WTC11 (cell line): Measurements from ENCODE around the gene SLC22A15. TPM values are rescaled to one million over a fixed set of nuclear protein-coding genes. Genes with fewer than 3 reads are reported as not detected.

Source experiments
- ATAC-seq: fragments of 200-7000 bp; cut with Tn5 transposase; 2 replicates; pipeline ENCODE4 v1.10.0; 2021; ENCODE audit warnings: mild to moderate bottlenecking, moderate library complexity
- CTCF ChIA-PET: fragments of 300-600 bp; sonication (Branson Sonifier 250); formaldehyde crosslinking; loops from one replicate; lab custom pipeline; 2021; ENCODE audit warnings: antibody characterized with exemption; lab: Charles Lee
- POLR2A ChIA-PET: fragments of 350-600 bp; sonication (Branson Sonifier 250); formaldehyde crosslinking; loops from one replicate; lab custom pipeline; 2021; ENCODE audit warnings: antibody characterized with exemption; lab: Charles Lee
- DNase-seq: peaks from one replicate; pipeline ENCODE4 v3.0.0; 2021; ENCODE audit warnings: low spot score
- H3K27ac Mint-ChIP-seq: 2 replicates; pipeline ENCODE4 v1.8.0; 2021; ENCODE audit warnings: mixed read lengths
- H3K27me3 Mint-ChIP-seq: 2 replicates; pipeline ENCODE4 v1.8.0; 2021; ENCODE audit warnings: low read depth, mild to moderate bottlenecking, moderate library complexity, mixed read lengths
- H3K36me3 Mint-ChIP-seq: 2 replicates; pipeline ENCODE4 v1.8.0; 2021; ENCODE audit warnings: mixed read lengths
- H3K4me1 Mint-ChIP-seq: 2 replicates; pipeline ENCODE4 v1.8.0; 2022; ENCODE audit warnings: mixed read lengths
- H3K4me3 Mint-ChIP-seq: 2 replicates; pipeline ENCODE4 v1.8.0; 2021; ENCODE audit warnings: mild to moderate bottlenecking, moderate library complexity, mixed read lengths
- H3K9me3 Mint-ChIP-seq: 2 replicates; pipeline ENCODE4 v1.8.0; 2021; ENCODE audit warnings: mixed read lengths
- ATF1 ChIP-seq: sonication (generic); formaldehyde crosslinking; IDR thresholded peaks from 2 replicates; pipeline ENCODE4 v1.8.1; 2023; ENCODE audit warnings: mild to moderate bottlenecking, moderate library complexity, missing genetic modification reagents
- ATF6 ChIP-seq: sonication (generic); formaldehyde crosslinking; IDR thresholded peaks from 2 replicates; pipeline ENCODE4 v1.8.1; 2023; ENCODE audit warnings: mild to moderate bottlenecking, missing genetic modification reagents
- ESRRA ChIP-seq: sonication (generic); formaldehyde crosslinking; IDR thresholded peaks from 2 replicates; pipeline ENCODE4 v1.8.1; 2022; ENCODE audit warnings: mild to moderate bottlenecking, missing genetic modification reagents, borderline replicate concordance
- FOXJ3 ChIP-seq: sonication (generic); formaldehyde crosslinking; IDR thresholded peaks from 2 replicates; pipeline ENCODE4 v1.9.0; 2021; ENCODE audit warnings: missing genetic modification reagents, mild to moderate bottlenecking, borderline replicate concordance
- FOXP4 ChIP-seq: sonication (generic); formaldehyde crosslinking; IDR thresholded peaks from 2 replicates; pipeline ENCODE4 v1.8.0; 2022; ENCODE audit warnings: mild to moderate bottlenecking, missing genetic modification reagents
- GTF2I ChIP-seq: fragments of 250-450 bp; sonication (Bioruptor Pico); conservative IDR thresholded peaks from 2 replicates; pipeline ENCODE4 v1.4.0; 2021; ENCODE audit warnings: mild to moderate bottlenecking
- IRF1 ChIP-seq: sonication (generic); formaldehyde crosslinking; IDR thresholded peaks from 2 replicates; pipeline ENCODE4 v1.8.0; 2023; ENCODE audit warnings: missing genetic modification reagents
- NR2C2 ChIP-seq: sonication (generic); formaldehyde crosslinking; IDR thresholded peaks from 2 replicates; pipeline ENCODE4 v1.8.0; 2022; ENCODE audit warnings: mild to moderate bottlenecking, missing genetic modification reagents
- OVOL2 ChIP-seq: fragments of 250-450 bp; sonication (Bioruptor Pico); IDR thresholded peaks from 2 replicates; pipeline ENCODE4 v1.9.0; 2021; ENCODE audit warnings: mild to moderate bottlenecking, borderline replicate concordance
- PRDM15 ChIP-seq: sonication (generic); formaldehyde crosslinking; IDR thresholded peaks from 2 replicates; pipeline ENCODE4 v1.8.0; 2022; ENCODE audit warnings: missing genetic modification reagents
- RORB ChIP-seq: fragments of 250-450 bp; sonication (Bioruptor Pico); IDR thresholded peaks from 2 replicates; pipeline ENCODE4 v1.9.0; 2021; ENCODE audit warnings: mild to moderate bottlenecking
- SOX15 ChIP-seq: fragments of 250-450 bp; sonication (Bioruptor Pico); IDR thresholded peaks from 2 replicates; pipeline ENCODE4 v1.9.0; 2021; ENCODE audit warnings: mild to moderate bottlenecking
- TEAD1 ChIP-seq: sonication (generic); formaldehyde crosslinking; IDR thresholded peaks from 2 replicates; pipeline ENCODE4 v1.8.0; 2022; ENCODE audit warnings: mild to moderate bottlenecking, missing genetic modification reagents
- ZNF317 ChIP-seq: sonication (generic); formaldehyde crosslinking; IDR thresholded peaks from 2 replicates; pipeline ENCODE4 v1.8.1; 2023; ENCODE audit warnings: low read depth, mild to moderate bottlenecking, moderate library complexity, missing genetic modification reagents, borderline replicate concordance
- ZNF396 ChIP-seq: fragments of 250-450 bp; sonication (Bioruptor Pico); IDR thresholded peaks from 2 replicates; pipeline ENCODE4 v1.8.0; 2021; ENCODE audit warnings: mild to moderate bottlenecking, moderate library complexity, borderline replicate concordance
- ZNF423 ChIP-seq: fragments of 250-450 bp; sonication (Bioruptor Pico); IDR thresholded peaks from 2 replicates; pipeline ENCODE4 v2.1.2; 2022; ENCODE audit warnings: mild to moderate bottlenecking, moderate library complexity
- total RNA-seq: library from RNA; stranded (reverse); gene quantifications from 3 replicates; pipeline ENCODE4 v1.2.3, GENCODE V29; 2021

Gene SLC22A15
- total RNA-seq, 1 experiment from 2014 or later: 4.5 TPM

GRCh38 chr1:116099379-116099778, 123.1 kb downstream of the SLC22A15 start (continued):
- TF ChIP-seq ATF1 (CRISPR knock-in tag): no peak
- no peak for TF ChIP-seq TEAD1 (CRISPR knock-in tag)
- TF ChIP-seq NR2C2: no peak
- no peak for TF ChIP-seq IRF1

- Mint-ChIP-seq H3K4me1 (no peaks in the 10 kb centered on the region), H3K36me3 (peaks cover 5% of the 10 kb centered on the region), H3K27me3 (no peaks in the 10 kb centered on the region), H3K4me3 (no peak overlapping the region), H3K9me3 (peaks cover 15% of the 10 kb centered on the region), H3K27ac (no peak overlapping the region)
- DNase-seq: no peak
- ATAC-seq: no peak
- ChIA-PET CTCF (interaction anchor here (1.4 to 1.6 kb wide), 2 partner anchors 386 to 399 kb away, joined by 3 to 5 read pairs; no protein-coding TSS in a partner anchor), POLR2A (no interaction called here)
- TF ChIP-seq ZNF396 (CRISPR knock-in tag): no peak
- TF ChIP-seq ZNF317 (CRISPR knock-in tag): no peak
- no peak for TF ChIP-seq OVOL2 (CRISPR knock-in tag)
- no peak for TF ChIP-seq PRDM15 (CRISPR knock-in tag)
- TF ChIP-seq FOXP4: no peak
- TF ChIP-seq ESRRA: no peak
- TF ChIP-seq GTF2I (CRISPR knock-in tag): no peak
- TF ChIP-seq, all 79 proteins: peak for 0
Measured at GRCh38 chr1:116099919-116100318, 123.6 kb downstream of the SLC22A15 start.

GRCh38 chr1:116104667-116105066, 128.4 kb downstream of the SLC22A15 start:
- TF ChIP-seq FOXJ3: no peak
- no peak for TF ChIP-seq SOX15 (CRISPR knock-in tag)
- TF ChIP-seq RORB (CRISPR knock-in tag): no peak
- no peak for TF ChIP-seq ATF6 (CRISPR knock-in tag)
- TF ChIP-seq NR2C2: no peak
- no peak for TF ChIP-seq ZNF423 (CRISPR knock-in tag)
- TF ChIP-seq, all 79 proteins: peak for 0
- H3K27me3 Mint-ChIP-seq: no peaks in the 10 kb centered on the region
- no peaks in the 10 kb centered on the region for H3K9me3 Mint-ChIP-seq
- H3K4me1 Mint-ChIP-seq: no peaks in the 10 kb centered on the region
- H3K36me3 Mint-ChIP-seq: no peaks in the 10 kb centered on the region
- no peak for ATAC-seq
- ChIA-PET POLR2A (no interaction called here), CTCF (no interaction called here)
- H3K4me3 Mint-ChIP-seq: no peak overlapping the region
- DNase-seq: no peak
- H3K27ac Mint-ChIP-seq: no peak overlapping the region
